OCI-LY7 (cell line): ENCODE measurements around the gene LRP8. TPM values are rescaled to one million over a fixed set of nuclear protein-coding genes. Genes with fewer than 3 reads are reported as not detected.

Experiments used
- BruUV-seq: library from RNA; stranded (reverse); fragments of 400-500 nt; replicated peaks from 2 replicates; lab custom pipeline; 2021; lab: Mats Ljungman, UMichigan
- CTCF ChIA-PET: fragments of 300-600 bp; sonication (Branson Sonifier 250); formaldehyde crosslinking; loops from one replicate; lab custom pipeline; 2022; ENCODE audit warnings: antibody characterized with exemption; ENCODE audit not compliant: unreplicated experiment; lab: Charles Lee
- POLR2A ChIA-PET: fragments of 300-600 bp; sonication (Branson Sonifier 250); formaldehyde crosslinking; loops from one replicate; lab custom pipeline; 2022; ENCODE audit warnings: antibody characterized with exemption; lab: Charles Lee
- DNase-seq: peaks from one replicate; pipeline ENCODE4 v3.0.0-alpha.2; 2015; ENCODE audit warnings: low spot score
- H2AFZ ChIP-seq: fragments of 200-600 bp; sonication (generic), shearing (Covaris generic); 2 replicates; pipeline ENCODE4 v1.6.1; 2014; ENCODE audit warnings: mild to moderate bottlenecking, antibody characterized with exemption, low read length, moderate library complexity
- H3K27ac ChIP-seq: fragments of 200-600 bp; sonication (generic); 2 replicates; pipeline ENCODE4 v1.5.1; 2014; ENCODE audit warnings: mixed run types, low read depth, mild to moderate bottlenecking, moderate library complexity, low read length, inconsistent platforms; ENCODE audit not compliant: poor library complexity, severe bottlenecking
- H3K36me3 ChIP-seq: fragments of 200-600 bp; sonication (generic); 2 replicates; pipeline ENCODE4 v1.6.1; 2014; ENCODE audit warnings: mild to moderate bottlenecking, antibody characterized with exemption, low read length, moderate library complexity, mixed read lengths; ENCODE audit not compliant: insufficient read depth
- H3K4me1 ChIP-seq: fragments of 200-600 bp; sonication (generic); 2 replicates; pipeline ENCODE4 v1.5.1; 2014; ENCODE audit warnings: mild to moderate bottlenecking, low read length; ENCODE audit not compliant: insufficient read depth, poor library complexity, severe bottlenecking
- H3K4me2 ChIP-seq: fragments of 200-600 bp; sonication (generic); 2 replicates; pipeline ENCODE4 v1.6.1; 2014; ENCODE audit warnings: mild to moderate bottlenecking, low read length
- H3K4me3 ChIP-seq: fragments of 200-600 bp; sonication (generic); 2 replicates; pipeline ENCODE4 v1.5.1; 2014; ENCODE audit warnings: mild to moderate bottlenecking, low read depth, low read length; ENCODE audit not compliant: poor library complexity, severe bottlenecking
- H3K79me2 ChIP-seq: fragments of 200-600 bp; sonication (generic); 2 replicates; pipeline ENCODE4 v1.6.1; 2016; ENCODE audit warnings: low read depth, mild to moderate bottlenecking, low read length, moderate library complexity, mixed read lengths; ENCODE audit not compliant: insufficient read depth
- H3K9me2 ChIP-seq: fragments of 200-600 bp; sonication (generic); 2 replicates; pipeline ENCODE4 v1.6.1; 2016; ENCODE audit warnings: mild to moderate bottlenecking, low read length, mixed read lengths; ENCODE audit not compliant: insufficient read depth
- H3K9me3 ChIP-seq: fragments of 200-600 bp; sonication (generic); 2 replicates; pipeline ENCODE4 v1.6.1; 2014; ENCODE audit warnings: mild to moderate bottlenecking, mixed run types, low read length, mixed read lengths
- H4K20me1 ChIP-seq: fragments of 200-600 bp; sonication (generic); 2 replicates; pipeline ENCODE4 v1.6.1; 2014; ENCODE audit warnings: mild to moderate bottlenecking, antibody characterized with exemption, low read length, moderate library complexity, mixed read lengths; ENCODE audit not compliant: insufficient read depth
- CTCF ChIP-seq: fragments of 200-600 bp; sonication (generic); conservative IDR thresholded peaks from 2 replicates; pipeline ENCODE4 v1.5.1; 2014; ENCODE audit warnings: mild to moderate bottlenecking, antibody characterized with exemption, low read length, moderate library complexity, mixed read lengths
- EZH2phosphoT487 ChIP-seq: fragments of 200-600 bp; sonication (generic); IDR thresholded peaks from 2 replicates; pipeline ENCODE4 v1.6.1; 2018; ENCODE audit warnings: low read depth, borderline replicate concordance, mild to moderate bottlenecking, mixed run types, antibody characterized with exemption, low read length, moderate library complexity, mixed read lengths
- intact Hi-C: fragments of 100-400 bp; cut with micrococcal nuclease; formaldehyde crosslinking; loops from one replicate; pipeline ENCODE4 v1.10.0; 2022; ENCODE audit not compliant: unreplicated experiment
- total RNA-seq, 2 experiments: library from RNA; depleted of rRNA in 1 of 2; stranded (reverse); fragments of >200 nt in 1 of 2; shearing (Covaris generic) in 1 of 2; gene quantifications; 2 replicates each; pipeline ENCODE4 v1.2.3, GENCODE V29; 2014 to 2022

The LRP8 gene
- total RNA-seq, 2 experiments from 2014 or later, result 65.6 to 70.0 TPM

DNA sequence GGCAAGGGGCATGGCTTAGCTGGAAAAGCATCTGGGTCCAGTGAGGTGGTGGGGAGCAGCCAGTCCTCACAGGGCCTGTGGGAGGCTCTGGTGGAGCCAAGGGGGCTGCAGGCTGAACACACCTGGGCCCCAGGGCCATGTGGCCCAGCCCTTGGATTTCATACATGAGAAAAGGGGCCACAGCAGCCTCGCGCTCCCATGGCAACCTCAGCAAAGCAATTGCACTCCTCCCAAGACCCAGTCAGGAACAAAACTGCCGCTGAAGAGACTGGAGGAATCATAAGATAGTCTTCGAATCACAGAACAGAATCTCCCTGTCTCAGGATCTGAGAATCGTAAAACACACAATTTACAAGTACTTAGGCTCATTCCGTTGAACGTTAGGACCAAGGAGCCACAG, 24.6 kb downstream of the LRP8 start:
- intact Hi-C loops, result no loop called here

DNA sequence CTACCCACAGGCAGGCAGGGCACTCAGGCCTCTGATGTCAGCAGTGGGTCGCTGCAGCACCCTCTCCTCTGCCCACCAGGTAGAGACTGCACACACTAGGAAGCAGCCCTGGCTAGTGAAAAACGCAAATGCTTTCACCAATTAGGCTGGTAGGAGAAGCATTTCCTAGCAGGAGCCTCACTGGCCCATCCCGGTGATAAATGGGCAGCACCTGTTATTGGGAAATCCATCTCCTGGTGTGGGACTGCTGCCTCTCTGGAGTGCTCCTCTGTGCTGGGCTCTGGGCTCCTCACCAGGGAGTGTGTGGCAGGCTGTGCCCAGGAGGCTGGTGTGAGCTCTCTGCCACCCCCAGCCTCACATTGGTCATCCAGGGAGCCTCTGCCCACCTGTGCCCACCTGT, 28.6 kb downstream of the LRP8 start:
- BruUV-seq, result no TSS peak
- Histone ChIP-seq H3K27ac (no peak overlapping the region), H3K9me2 (no peaks in the 10 kb centered on the region), H4K20me1 (peaks cover 7% of the 10 kb centered on the region; the same call in 1 of the 2 replicates), H3K36me3 (peaks cover 37% of the 10 kb centered on the region), H3K4me2 (no peak overlapping the region), H3K4me1 (peaks cover 3% of the 10 kb centered on the region), H3K9me3 (no peaks in the 10 kb centered on the region), H3K4me3 (no peak overlapping the region), H2AFZ (no peak overlapping the region), H3K79me2 (0 out of 2 replicates have a peak, but pooled peaks cover 3% of the 10 kb centered on the region)
- intact Hi-C loops, result no loop called here
- no peak for DNase-seq
- no peak for TF ChIP-seq EZH2phosphoT487
- no peak for TF ChIP-seq CTCF
- POLR2A ChIA-PET, result no interaction called here
- CTCF ChIA-PET, result no interaction called here

More for the DNA sequence above, 24.6 kb downstream of the LRP8 start:
- H4K20me1 ChIP-seq, result peaks cover 7% of the 10 kb centered on the region; the same call in 1 of the 2 replicates
- DNase-seq, result no peak
- no peaks in the 10 kb centered on the region for H3K9me2 ChIP-seq
- POLR2A ChIA-PET, result no interaction called here
- H3K36me3 ChIP-seq, result peaks cover 44% of the 10 kb centered on the region
- no peaks in the 10 kb centered on the region for H3K4me1 ChIP-seq
- no peaks in the 10 kb centered on the region for H3K9me3 ChIP-seq
- H3K4me2 ChIP-seq, result no peak overlapping the region
- CTCF ChIA-PET, result no interaction called here
- no peak overlapping the region for H2AFZ ChIP-seq
- no peak for TF ChIP-seq CTCF
- no peak for TF ChIP-seq EZH2phosphoT487
- no peak overlapping the region for H3K27ac ChIP-seq
- TSS peak; percentile 41 for BruUV-seq
- no peak overlapping the region for H3K4me3 ChIP-seq
- H3K79me2 ChIP-seq, result 0 out of 2 replicates have a peak, but pooled peaks cover 8% of the 10 kb centered on the region

- ChIA-PET POLR2A (no interaction called here), CTCF (interaction anchor here (0.6 kb wide), 1 partner anchor 206 kb away, joined by 3 read pairs; no protein-coding TSS in a partner anchor)
- H3K36me3 ChIP-seq, result peaks cover 34% of the 10 kb centered on the region
- H3K9me2 ChIP-seq, result no peaks in the 10 kb centered on the region
- BruUV-seq, result no TSS peak
- peaks cover 7% of the 10 kb centered on the region; the same call in 1 of the 2 replicates for H4K20me1 ChIP-seq
- H3K9me3 ChIP-seq, result no peaks in the 10 kb centered on the region
- no peak overlapping the region for H2AFZ ChIP-seq
- TF ChIP-seq EZH2phosphoT487 (no peak), CTCF (no peak)
- intact Hi-C loops, result no loop called here
- no peak overlapping the region for H3K27ac ChIP-seq
- H3K4me1 ChIP-seq, result peaks cover 14% of the 10 kb centered on the region
- H3K79me2 ChIP-seq, result 0 out of 2 replicates have a peak, but pooled peaks cover 3% of the 10 kb centered on the region
- H3K4me2 ChIP-seq, result no peak overlapping the region
- no peak for DNase-seq
- H3K4me3 ChIP-seq, result no peak overlapping the region
Observed at GRCh38 chr1:53298045-53298637, 29.7 kb downstream of the LRP8 start.
